ENCODE measurements around the gene PRMT7.

PRMT7 gene

DNA sequence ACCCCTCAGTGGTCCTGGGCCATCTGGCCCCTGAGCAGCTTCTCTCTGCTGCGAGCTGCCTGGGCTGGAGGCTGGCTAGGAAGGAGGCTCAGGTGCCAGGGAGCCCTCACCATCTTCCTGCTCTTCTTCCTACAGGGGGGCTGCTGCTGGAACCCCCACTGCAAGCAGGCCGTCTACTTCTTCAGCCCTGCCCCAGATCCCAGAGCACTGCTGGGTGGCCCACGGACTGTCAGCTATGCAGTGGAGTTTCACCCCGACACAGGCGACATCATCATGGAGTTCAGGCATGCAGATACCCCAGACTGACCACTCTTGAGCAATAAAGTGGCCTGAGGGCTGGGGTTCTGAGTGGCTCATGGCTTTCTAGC lies 46.1 kb downstream of the PRMT7 start:
- Histone ChIP-seq H3K9ac (ENCODE audit: low read depth, low read length) (peak overlapping the region; percentile 92), H3K4me3 (ENCODE audit: low read depth in 1 of 2, low read length in 2 of 2) (peak overlapping the region; percentile 20 to 82)

GRCh38 chr16:68357521-68357922 lies 46.7 kb downstream of the PRMT7 start:
- peak overlapping the region; percentile 20 to 82; a peak in 3 of 4 replicates for H3K4me3 ChIP-seq (ENCODE audit: low read depth in 1 of 2, low read length in 2 of 2)
- H4K20me1 ChIP-seq (ENCODE audit: insufficient read depth, low read length): peaks cover 44% of the 10 kb centered on the region
- peaks cover 83% of the 10 kb centered on the region for H3K4me1 ChIP-seq (ENCODE audit: insufficient read depth, low read length)
- H3K9ac ChIP-seq (ENCODE audit: low read depth, low read length): peak overlapping the region; percentile 92
- H3K9me3 ChIP-seq (ENCODE audit: insufficient read depth, low read length, severe bottlenecking): no peaks in the 10 kb centered on the region
- no peak for DNase-seq
- no peak for ATAC-seq (ENCODE audit: insufficient read depth, low read depth)
- no peaks in the 10 kb centered on the region for H3K27me3 ChIP-seq (ENCODE audit: insufficient read depth, low read length, poor library complexity)
- peaks cover 62% of the 10 kb centered on the region for H3K79me2 ChIP-seq (ENCODE audit: insufficient read depth, low read length)
- peaks cover 94% of the 10 kb centered on the region for H3K36me3 ChIP-seq (ENCODE audit: insufficient read depth, low read length)
- no peak overlapping the region for H2AFZ ChIP-seq (ENCODE audit: low read depth, low read length)
- H3K27ac ChIP-seq (ENCODE audit: low read length): peak overlapping the region; percentile 99
- H3K4me2 ChIP-seq (ENCODE audit: insufficient read depth, low read length): peak overlapping the region; percentile 78
- TF ChIP-seq CTCF (IDR thresholded peaks at IDR 0.05; ENCODE audit: borderline replicate concordance, extremely low read depth, low read length, poor library complexity, severe bottlenecking): peak; percentile 44
- TF ChIP-seq EZH2 (IDR thresholded peaks at IDR 0.05; ENCODE audit: borderline replicate concordance, low read depth, low read length, severe bottlenecking): no peak

More for the DNA sequence above, 46.1 kb downstream of the PRMT7 start:
- peak overlapping the region; percentile 99 for H3K27ac ChIP-seq (ENCODE audit: low read length)
- peaks cover 59% of the 10 kb centered on the region for H3K79me2 ChIP-seq (ENCODE audit: insufficient read depth, low read length)
- H4K20me1 ChIP-seq (ENCODE audit: insufficient read depth, low read length): peaks cover 38% of the 10 kb centered on the region
- ATAC-seq (ENCODE audit: insufficient read depth, low read depth): peak; percentile 0; the same call in 2 of the 3 replicates
- H2AFZ ChIP-seq (ENCODE audit: low read depth, low read length): no peak overlapping the region
- peaks cover 80% of the 10 kb centered on the region for H3K4me1 ChIP-seq (ENCODE audit: insufficient read depth, low read length)
- H3K9me3 ChIP-seq (ENCODE audit: insufficient read depth, low read length, severe bottlenecking): no peaks in the 10 kb centered on the region
- no peaks in the 10 kb centered on the region for H3K27me3 ChIP-seq (ENCODE audit: insufficient read depth, low read length, poor library complexity)
- TF ChIP-seq CTCF (IDR thresholded peaks at IDR 0.05; ENCODE audit: borderline replicate concordance, extremely low read depth, low read length, poor library complexity, severe bottlenecking): no peak
- no peak for TF ChIP-seq EZH2 (IDR thresholded peaks at IDR 0.05; ENCODE audit: borderline replicate concordance, low read depth, low read length, severe bottlenecking)
- peaks cover 94% of the 10 kb centered on the region for H3K36me3 ChIP-seq (ENCODE audit: insufficient read depth, low read length)
- peak overlapping the region; percentile 78 for H3K4me2 ChIP-seq (ENCODE audit: insufficient read depth, low read length)
- DNase-seq: no peak

GRCh38 chr16:68357923-68358322 lies 47.1 kb downstream of the PRMT7 start:
- H3K4me2 ChIP-seq (ENCODE audit: insufficient read depth, low read length): peak overlapping the region; percentile 78
- peaks cover 66% of the 10 kb centered on the region for H3K79me2 ChIP-seq (ENCODE audit: insufficient read depth, low read length)
- H3K9me3 ChIP-seq (ENCODE audit: insufficient read depth, low read length, severe bottlenecking): no peaks in the 10 kb centered on the region
- peak overlapping the region; percentile 92 for H3K9ac ChIP-seq (ENCODE audit: low read depth, low read length)
- H3K27ac ChIP-seq (ENCODE audit: low read length): peak overlapping the region; percentile 99
- peaks cover 95% of the 10 kb centered on the region for H3K36me3 ChIP-seq (ENCODE audit: insufficient read depth, low read length)
- ATAC-seq (ENCODE audit: insufficient read depth, low read depth): no peak
- no peaks in the 10 kb centered on the region for H3K27me3 ChIP-seq (ENCODE audit: insufficient read depth, low read length, poor library complexity)
- peaks cover 48% of the 10 kb centered on the region for H4K20me1 ChIP-seq (ENCODE audit: insufficient read depth, low read length)
- H2AFZ ChIP-seq (ENCODE audit: low read depth, low read length): no peak overlapping the region
- TF ChIP-seq CTCF (IDR thresholded peaks at IDR 0.05; ENCODE audit: borderline replicate concordance, extremely low read depth, low read length, poor library complexity, severe bottlenecking): no peak
- TF ChIP-seq EZH2 (IDR thresholded peaks at IDR 0.05; ENCODE audit: borderline replicate concordance, low read depth, low read length, severe bottlenecking): no peak
- peak; percentile 56 for DNase-seq
- H3K4me3 ChIP-seq (ENCODE audit: low read depth in 1 of 2, low read length in 2 of 2): peak overlapping the region in 1 of 2 experiments; percentile 82; a peak in 2 of 4 replicates
- H3K4me1 ChIP-seq (ENCODE audit: insufficient read depth, low read length): peaks cover 85% of the 10 kb centered on the region

Data from DND-41 (cell line).